GM12891 (cell line): ENCODE measurements around the gene SORL1. TPM values are rescaled to one million over a fixed set of nuclear protein-coding genes. Genes with fewer than 3 reads are reported as not detected.
"Not testable (repeated sequence)": the region's sequence is repeated elsewhere in the genome, so short reads cannot be mapped to it uniquely, and the experiment has no call there.

Source experiments
- DNase-seq: peaks from one replicate; pipeline ENCODE4 v3.0.0; 2011; ENCODE audit warnings: low spot score; ENCODE audit not compliant: insufficient read length
- FAIRE-seq: peaks from 2 replicates; lab custom pipeline; 2011; peaks lifted over from hg19 to GRCh38; lab: Jason Lieb, UNC
- PAX5 ChIP-seq: IDR thresholded peaks from 2 replicates; pipeline ENCODE4 v1.6.1; 2011; ENCODE audit warnings: low read length, moderate library complexity, mild to moderate bottlenecking; ENCODE audit not compliant: insufficient read depth, severe bottlenecking
- POLR2A ChIP-seq: IDR thresholded peaks from 2 replicates; pipeline ENCODE4 v1.6.1; 2011; ENCODE audit warnings: low read depth, low read length, control low read depth
- POLR2AphosphoS5 ChIP-seq: IDR thresholded peaks from 2 replicates; pipeline ENCODE4 v1.6.1; 2011; ENCODE audit warnings: low read depth, low read length, control low read depth
- POU2F2 ChIP-seq: IDR thresholded peaks from 2 replicates; pipeline ENCODE4 v1.6.1; 2011; ENCODE audit warnings: low read depth, mild to moderate bottlenecking, control low read depth, low read length, moderate library complexity
- SPI1 ChIP-seq: IDR thresholded peaks from 2 replicates; pipeline ENCODE4 v1.6.1; 2011; ENCODE audit warnings: low read depth, low read length, control low read depth
- TAF1 ChIP-seq: IDR thresholded peaks from 2 replicates; pipeline ENCODE4 v1.6.1; 2011; ENCODE audit warnings: low read depth, low read length, control low read depth
- polyA plus RNA-seq: library from polyadenylated mRNA; unstranded; fragments of >200 nt; gene quantifications from one replicate; pipeline ENCODE4 v1.2.1, GENCODE V29; 2012; ENCODE audit warnings: low read depth, missing spikeins, inconsistent platforms; ENCODE audit not compliant: missing spikeins

The SORL1 gene, protein sequence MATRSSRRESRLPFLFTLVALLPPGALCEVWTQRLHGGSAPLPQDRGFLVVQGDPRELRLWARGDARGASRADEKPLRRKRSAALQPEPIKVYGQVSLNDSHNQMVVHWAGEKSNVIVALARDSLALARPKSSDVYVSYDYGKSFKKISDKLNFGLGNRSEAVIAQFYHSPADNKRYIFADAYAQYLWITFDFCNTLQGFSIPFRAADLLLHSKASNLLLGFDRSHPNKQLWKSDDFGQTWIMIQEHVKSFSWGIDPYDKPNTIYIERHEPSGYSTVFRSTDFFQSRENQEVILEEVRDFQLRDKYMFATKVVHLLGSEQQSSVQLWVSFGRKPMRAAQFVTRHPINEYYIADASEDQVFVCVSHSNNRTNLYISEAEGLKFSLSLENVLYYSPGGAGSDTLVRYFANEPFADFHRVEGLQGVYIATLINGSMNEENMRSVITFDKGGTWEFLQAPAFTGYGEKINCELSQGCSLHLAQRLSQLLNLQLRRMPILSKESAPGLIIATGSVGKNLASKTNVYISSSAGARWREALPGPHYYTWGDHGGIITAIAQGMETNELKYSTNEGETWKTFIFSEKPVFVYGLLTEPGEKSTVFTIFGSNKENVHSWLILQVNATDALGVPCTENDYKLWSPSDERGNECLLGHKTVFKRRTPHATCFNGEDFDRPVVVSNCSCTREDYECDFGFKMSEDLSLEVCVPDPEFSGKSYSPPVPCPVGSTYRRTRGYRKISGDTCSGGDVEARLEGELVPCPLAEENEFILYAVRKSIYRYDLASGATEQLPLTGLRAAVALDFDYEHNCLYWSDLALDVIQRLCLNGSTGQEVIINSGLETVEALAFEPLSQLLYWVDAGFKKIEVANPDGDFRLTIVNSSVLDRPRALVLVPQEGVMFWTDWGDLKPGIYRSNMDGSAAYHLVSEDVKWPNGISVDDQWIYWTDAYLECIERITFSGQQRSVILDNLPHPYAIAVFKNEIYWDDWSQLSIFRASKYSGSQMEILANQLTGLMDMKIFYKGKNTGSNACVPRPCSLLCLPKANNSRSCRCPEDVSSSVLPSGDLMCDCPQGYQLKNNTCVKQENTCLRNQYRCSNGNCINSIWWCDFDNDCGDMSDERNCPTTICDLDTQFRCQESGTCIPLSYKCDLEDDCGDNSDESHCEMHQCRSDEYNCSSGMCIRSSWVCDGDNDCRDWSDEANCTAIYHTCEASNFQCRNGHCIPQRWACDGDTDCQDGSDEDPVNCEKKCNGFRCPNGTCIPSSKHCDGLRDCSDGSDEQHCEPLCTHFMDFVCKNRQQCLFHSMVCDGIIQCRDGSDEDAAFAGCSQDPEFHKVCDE (N-terminal part only)
- polyA plus RNA-seq, result 49.9 TPM

DNA sequence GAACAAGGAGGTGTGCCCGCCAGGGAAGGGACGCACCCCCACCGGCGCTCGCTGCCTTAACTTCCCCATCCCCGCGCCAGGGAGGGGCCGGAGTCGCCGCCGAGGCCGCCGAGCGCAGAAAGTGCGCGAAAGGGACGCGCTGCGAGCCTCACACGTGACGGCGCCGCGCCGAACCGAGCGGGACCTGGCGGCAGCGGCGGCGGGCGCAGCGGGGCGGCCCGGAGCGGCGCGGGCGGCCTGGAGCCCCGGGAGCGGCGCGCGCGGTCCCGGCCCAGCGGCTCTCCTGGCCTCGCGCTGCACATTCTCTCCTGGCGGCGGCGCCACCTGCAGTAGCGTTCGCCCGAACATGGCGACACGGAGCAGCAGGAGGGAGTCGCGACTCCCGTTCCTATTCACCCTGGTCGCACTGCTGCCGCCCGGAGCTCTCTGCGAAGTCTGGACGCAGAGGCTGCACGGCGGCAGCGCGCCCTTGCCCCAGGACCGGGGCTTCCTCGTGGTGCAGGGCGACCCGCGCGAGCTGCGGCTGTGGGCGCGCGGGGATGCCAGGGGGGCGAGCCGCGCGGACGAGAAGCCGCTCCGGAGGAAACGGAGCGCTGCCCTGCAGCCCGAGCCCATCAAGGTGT lies at the start of gene SORL1:
Gene SORL1 (plus strand): TSS at position 329 of the 623 bp plus-strand sequence. CDS start 18 bp downstream, at position 347.
- DNase-seq (peak; percentile 52), FAIRE-seq (peak; percentile 98)
- no peak for TF ChIP-seq PAX5
- TF ChIP-seq SPI1, result no peak
- peak; percentile 57; the same call in 1 of the 2 replicates for TF ChIP-seq POLR2AphosphoS5
- peak; percentile 8; the same call in 1 of the 2 replicates for TF ChIP-seq POU2F2
- TF ChIP-seq TAF1, result peak; percentile 79
- TF ChIP-seq POLR2A, result peak; percentile 77

DNA sequence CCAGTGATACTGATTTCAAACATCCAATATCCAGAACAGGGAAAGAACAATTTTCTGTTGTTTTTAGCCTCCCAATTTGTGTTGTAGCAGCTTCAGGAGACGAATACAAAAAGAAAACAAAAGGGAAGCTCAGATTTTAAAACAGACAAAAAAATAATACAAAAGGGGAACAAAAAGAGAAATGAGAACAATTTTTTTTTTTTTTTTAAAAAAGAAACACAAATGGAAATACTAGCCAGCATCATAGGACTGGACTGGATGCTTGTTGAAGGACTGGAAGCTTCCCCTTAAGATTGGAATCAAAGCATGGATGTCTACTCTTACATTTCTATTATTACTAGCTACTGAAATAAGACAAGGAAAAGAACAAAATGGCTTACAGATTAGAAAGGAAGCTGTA lies 46.5 kb upstream of the SORL1 start:
- DNase-seq, result no peak
- FAIRE-seq, result no peak
- TF ChIP-seq SPI1 (no peak), POLR2AphosphoS5 (no peak), POU2F2 (no peak), POLR2A (no peak), PAX5 (no peak), TAF1 (no peak)

- TF ChIP-seq TAF1 (no peak), POLR2AphosphoS5 (no peak), SPI1 (no peak), POLR2A (no peak), PAX5 (no peak), POU2F2 (no peak)
- peak; percentile 67 for FAIRE-seq
- no peak for DNase-seq
Measured at GRCh38 chr11:121406291-121406690, 45.8 kb upstream of the SORL1 start.

DNA sequence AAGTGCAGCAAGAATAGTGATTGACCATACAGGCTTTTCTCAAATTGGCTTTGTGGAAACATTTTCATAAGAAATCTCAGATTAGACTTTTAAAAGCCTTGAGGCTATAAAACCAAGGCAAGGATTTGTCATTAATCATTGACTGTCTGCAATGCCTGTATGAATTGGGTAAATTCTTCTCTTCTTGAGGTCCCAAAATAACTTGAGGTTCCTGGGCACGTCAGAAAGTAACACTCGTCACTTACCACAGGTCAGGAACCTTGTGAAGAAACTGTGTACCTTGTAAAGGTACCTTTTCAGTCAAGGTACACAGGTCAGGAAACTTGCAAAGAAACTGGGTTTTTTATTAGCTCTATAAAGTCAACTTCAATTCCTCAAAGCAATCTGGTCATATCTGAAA lies 43.3 kb upstream of the SORL1 start:
- TF ChIP-seq POLR2A, result no peak
- peak; percentile 68 for FAIRE-seq

DNA sequence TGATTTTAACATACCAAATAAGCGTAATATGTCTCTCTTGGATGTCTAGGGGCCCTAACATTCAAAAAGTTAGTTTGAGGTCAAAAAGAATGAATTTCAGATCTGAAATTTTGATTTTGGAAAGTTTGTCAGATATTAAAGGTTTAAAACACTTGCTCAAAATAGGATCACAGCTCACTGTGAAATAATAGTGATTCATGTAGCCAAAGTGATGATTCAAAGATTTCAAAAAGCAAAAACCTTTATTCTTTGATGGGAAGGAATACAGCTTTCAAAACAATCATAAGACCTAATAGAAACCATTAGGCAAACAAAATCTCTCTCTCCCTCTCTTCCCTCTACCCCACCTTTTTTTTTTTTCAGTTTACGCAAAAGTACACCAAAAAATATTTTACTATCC lies 42.1 kb upstream of the SORL1 start:
- FAIRE-seq, result not testable (repeated sequence)

More for the DNA sequence above, 43.3 kb upstream of the SORL1 start:
- DNase-seq, result no peak

DNA sequence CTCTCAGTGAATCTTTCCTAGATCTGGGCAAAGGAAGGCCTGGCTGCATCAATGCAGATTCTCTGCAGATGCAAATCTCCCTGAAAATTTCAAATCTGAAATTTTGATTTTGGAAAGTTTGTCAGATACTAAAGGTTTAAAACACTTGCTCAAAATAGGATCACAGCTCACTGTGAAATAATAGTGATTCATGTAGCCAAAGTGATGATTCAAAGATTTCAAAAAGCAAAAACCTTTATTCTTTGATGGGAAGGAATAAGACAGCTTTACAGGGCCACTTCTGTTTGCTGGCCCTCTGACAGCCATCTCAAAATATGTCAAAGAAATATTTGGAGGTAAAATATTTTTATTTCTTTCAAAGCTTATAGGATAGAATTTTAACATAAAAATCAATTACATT lies 40.8 kb upstream of the SORL1 start:
- not testable (repeated sequence) for DNase-seq
- peak; percentile 69 for FAIRE-seq

More for the DNA sequence above, 42.1 kb upstream of the SORL1 start:
- DNase-seq, result not testable (repeated sequence)

DNA sequence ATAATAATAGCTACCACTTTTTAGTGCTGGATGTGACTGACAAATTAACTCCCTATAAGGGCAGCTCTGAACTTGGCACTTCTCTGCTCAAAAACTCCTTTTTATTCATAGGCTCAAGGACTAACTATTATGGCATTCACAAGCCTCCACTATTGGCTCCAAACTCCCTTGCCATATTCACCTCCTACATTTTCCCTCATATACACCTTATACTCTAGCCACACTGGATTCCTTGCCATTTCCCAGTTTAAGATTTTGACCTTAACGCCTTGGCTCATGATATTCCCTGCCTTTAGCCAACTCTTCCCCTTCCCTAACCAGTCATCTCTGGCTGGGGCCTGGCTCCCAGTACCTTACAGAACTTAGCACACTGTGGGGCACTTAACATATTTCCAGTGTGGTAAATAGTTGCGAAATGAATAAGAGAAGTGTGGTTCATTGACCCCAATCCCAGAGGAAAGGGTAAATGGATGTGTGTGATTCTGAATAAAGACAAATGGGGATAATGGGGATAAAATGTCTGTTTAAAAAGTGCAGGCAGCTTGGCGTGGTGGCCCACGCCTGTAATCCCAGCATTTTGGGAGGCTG lies 40.0 kb upstream of the SORL1 start:
- FAIRE-seq, result no peak
- TF ChIP-seq POLR2A, result no peak
- TF ChIP-seq SPI1, result no peak
- no peak for TF ChIP-seq TAF1
- TF ChIP-seq POU2F2, result no peak
- TF ChIP-seq PAX5, result no peak
- TF ChIP-seq POLR2AphosphoS5, result no peak
- no peak for DNase-seq

- FAIRE-seq (no peak), DNase-seq (no peak)
- no peak for TF ChIP-seq PAX5
- TF ChIP-seq POLR2A, result no peak
- TF ChIP-seq POU2F2, result no peak
- no peak for TF ChIP-seq TAF1
Measured at GRCh38 chr11:121412711-121413415, 39.3 kb upstream of the SORL1 start.
